Transverse colon (tissue), 4 donors: ENCODE measurements around the gene GRM7.

Experiments used
- EP300 ChIP-seq: sonication (generic); formaldehyde crosslinking; IDR thresholded peaks from one replicate; pipeline ENCODE4 v1.6.1; 2017; ENCODE audit warnings: antibody characterized with exemption, low read depth
- POLR2A ChIP-seq: fragments of 450-650 bp; IDR thresholded peaks from one replicate; pipeline ENCODE4 v1.6.1; 2016; ENCODE audit warnings: antibody characterized with exemption, mild to moderate bottlenecking, moderate library complexity
- POLR2AphosphoS5 ChIP-seq, 3 donors: sonication (generic); formaldehyde crosslinking; IDR thresholded peaks; one replicate each; pipeline ENCODE4 v1.6.1; 2016; ENCODE audit warnings: antibody characterized with exemption in 3 of 3
- TF ChIP-seq, protein P1 (sequence below), 5 experiments: fragments of 200-600 bp in 3 of 5; fragments of 450-650 bp in 2 of 5; sonication (generic) in 3 of 5; IDR thresholded peaks; 1 replicate in 2 of 5; 2 replicates in 3 of 5; pipeline ENCODE4 v1.5.1; 2016 to 2017; ENCODE audit warnings: antibody characterized with exemption in 5 of 5, inconsistent platforms in 3 of 5, mild to moderate bottlenecking in 2 of 5, moderate library complexity in 1 of 5

DNA sequence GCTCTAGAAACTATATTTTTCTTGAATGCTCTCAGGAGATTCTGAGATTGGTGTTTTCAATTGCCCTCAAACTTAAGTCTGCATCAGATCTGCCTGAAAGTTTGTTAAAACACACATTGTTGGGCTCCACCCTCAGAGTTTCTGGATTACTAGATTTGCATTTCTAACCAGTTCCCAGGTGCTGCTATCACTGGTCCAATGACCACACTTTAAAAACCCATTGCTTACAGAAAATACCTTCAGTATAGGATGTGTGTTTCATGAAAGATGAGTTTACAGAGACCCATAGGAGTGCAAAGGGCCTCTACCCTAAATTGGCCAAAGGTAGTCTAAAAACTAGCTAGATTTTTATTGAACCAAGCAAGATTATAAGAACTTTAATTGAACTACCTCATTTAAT is 17.8 kb downstream of the GRM7 start:
- TF ChIP-seq POLR2A (no peak), POLR2AphosphoS5 (IDR thresholded peaks at IDR 0.05) (no peak), EP300 (no peak)
- TF ChIP-seq, protein P1, sequence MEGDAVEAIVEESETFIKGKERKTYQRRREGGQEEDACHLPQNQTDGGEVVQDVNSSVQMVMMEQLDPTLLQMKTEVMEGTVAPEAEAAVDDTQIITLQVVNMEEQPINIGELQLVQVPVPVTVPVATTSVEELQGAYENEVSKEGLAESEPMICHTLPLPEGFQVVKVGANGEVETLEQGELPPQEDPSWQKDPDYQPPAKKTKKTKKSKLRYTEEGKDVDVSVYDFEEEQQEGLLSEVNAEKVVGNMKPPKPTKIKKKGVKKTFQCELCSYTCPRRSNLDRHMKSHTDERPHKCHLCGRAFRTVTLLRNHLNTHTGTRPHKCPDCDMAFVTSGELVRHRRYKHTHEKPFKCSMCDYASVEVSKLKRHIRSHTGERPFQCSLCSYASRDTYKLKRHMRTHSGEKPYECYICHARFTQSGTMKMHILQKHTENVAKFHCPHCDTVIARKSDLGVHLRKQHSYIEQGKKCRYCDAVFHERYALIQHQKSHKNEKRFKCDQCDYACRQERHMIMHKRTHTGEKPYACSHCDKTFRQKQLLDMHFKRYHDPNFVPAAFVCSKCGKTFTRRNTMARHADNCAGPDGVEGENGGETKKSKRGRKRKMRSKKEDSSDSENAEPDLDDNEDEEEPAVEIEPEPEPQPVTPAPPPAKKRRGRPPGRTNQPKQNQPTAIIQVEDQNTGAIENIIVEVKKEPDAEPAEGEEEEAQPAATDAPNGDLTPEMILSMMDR (IDR thresholded peaks at IDR 0.05) = no peak
